Fibroblast of skin of abdomen (primary cell): ENCODE data around the gene MIOX.
A peak's percentile ranks its signal among the peaks of the same experiment; 100 is the strongest.

Experiments used
- DNase-seq: peaks from one replicate; pipeline ENCODE4 v3.0.0-alpha.2; 2013

Gene MIOX

DNA sequence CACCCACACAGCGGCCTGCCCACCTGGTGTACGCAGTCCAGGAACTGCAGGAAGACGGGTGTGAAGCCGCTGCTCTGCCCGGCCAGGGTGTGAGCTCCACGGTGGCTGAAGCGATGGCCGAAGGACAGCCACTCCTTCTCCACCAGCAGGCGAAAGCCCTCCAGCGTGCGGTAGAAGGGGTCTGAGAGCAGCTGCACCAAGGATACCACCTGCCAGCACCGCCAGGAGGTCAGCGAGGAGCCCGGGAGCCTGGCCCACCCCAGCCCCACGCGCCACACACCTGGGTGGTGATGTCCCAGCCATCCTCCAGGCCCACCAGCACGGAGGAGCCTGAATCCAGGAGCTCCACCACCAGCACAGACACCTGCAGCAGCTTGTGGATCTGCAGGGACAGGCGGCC lies 31.5 kb upstream of the MIOX start:
- no peak for DNase-seq

DNA sequence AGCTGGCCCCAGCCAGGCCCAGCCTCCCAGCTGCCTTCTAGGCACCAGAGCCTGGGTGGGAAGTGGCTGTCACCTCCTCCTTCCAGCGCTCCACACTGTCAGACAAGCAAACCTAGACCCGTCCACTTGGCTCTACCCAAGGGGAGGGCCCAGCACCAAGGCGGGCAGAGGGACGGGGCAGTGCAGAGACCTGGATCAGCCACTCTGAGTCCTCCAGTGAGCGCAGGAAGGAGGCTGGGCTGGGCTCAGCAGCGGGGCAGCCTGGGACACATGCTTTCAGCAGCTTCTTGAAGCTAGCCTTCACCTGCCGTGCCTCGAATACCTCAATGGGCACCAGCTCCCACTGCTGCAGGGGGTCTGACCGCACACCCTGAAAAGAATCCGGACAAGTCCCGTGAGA lies 30.6 kb upstream of the MIOX start:
- DNase-seq, result no peak

DNA sequence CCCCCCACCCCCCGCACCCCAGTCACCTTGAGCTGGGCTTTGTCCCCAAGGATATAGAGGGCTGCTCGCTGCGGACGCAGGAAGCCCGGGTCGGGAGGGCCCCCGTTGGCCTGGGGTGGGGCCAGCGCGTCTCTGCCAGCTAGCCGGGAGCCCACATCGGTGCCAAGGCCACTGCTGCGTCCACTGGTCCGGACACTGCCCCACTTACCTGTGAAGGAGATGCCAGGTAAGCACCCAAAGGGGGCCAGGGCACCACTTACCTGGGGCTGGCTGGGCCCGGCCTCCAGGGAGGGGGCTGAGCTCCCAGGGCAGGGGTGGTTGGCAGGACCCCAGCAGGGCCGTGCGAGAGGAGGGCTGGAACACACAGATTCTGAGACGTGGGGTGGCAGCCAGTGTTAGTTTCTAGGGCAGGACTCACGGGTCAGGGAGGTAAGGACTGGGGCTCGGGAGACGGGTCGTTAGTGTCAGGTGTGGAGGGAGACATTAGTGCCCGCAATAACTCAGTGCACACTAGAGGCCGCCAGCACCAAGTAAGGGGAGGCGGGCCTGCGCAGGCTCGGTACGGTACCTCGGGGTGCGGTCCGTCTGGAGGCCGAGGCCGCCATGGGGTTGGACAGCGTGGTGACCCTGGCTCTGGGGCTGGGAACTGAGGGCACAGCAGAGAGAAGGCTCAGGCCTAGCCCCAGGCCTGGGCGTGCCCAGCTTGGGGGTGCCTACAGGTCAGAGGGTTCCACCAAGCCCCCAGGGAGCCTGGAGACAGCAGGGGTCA lies 30.0 kb upstream of the MIOX start:
- DNase-seq, result no peak

DNA sequence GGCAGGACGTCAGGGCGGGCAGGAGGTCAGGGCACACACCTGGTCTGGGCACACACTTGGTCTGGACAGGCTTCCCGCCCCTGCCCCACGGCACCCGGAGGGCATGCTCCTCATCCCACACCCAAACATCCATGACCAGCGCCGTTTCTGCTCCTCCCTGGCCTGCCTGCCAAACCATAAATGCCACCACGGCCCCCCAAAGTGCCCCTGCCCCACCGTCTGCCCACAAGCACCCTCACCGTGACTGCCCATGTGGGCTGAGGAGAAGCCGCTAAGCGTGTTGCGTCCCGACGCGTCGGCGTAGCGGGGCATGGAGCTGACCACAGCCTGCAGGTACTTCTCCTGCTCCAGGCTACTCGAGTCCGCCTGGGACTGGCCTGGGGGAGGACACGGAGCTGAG lies 27.6 kb upstream of the MIOX start:
- no peak for DNase-seq

DNA sequence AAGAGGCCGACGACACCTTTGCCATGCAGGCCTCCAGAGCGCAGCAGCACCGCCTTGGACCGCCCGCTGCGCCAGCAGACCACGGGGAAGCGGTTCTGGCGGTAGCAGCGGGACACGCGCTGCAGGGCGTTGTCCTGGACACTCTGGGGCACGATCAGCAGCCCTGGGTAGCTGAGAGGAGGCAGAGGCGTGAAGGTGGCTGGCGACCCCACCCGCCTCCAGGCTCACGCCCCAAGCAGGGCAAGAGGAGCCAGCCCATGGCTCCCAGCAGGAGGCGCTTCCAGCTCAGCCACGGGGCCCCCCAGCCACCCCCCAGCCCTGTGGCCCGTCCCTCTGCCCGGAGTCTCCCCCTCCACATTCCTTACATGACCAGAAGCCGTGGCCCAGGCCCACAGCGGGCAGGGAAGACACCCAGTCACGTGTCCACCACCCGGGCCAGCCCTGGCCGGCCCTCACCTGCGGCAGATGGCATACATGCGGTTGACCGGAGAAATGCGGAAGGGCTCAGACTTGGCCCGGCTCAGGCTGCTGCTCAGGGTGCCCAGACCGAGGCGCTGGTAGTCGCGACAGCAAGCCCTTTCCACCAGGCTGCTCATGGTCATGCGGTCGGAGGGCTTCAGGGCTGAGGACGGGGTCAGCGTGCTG lies 27.0 kb upstream of the MIOX start:
- no peak for DNase-seq

DNA sequence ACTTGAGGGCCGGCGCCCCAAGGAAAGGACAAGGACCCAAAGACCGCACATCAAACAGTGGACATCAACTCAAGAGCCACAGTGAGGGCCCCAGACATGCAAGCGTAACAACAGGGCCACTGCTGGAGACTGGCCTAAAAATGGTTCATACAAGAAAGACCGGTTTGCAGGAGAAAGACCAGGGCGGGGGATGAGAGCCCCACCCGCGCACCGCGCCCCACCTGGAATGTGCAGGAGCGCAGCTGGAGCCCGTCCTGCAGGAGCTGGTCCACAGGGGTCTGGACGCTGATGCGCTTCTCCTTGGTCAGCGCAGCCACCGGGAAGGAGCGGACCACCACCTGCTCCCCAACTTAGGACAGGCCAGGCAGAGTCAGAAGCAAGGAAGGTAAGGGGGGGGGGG lies 25.7 kb upstream of the MIOX start:
- no peak for DNase-seq

DNA sequence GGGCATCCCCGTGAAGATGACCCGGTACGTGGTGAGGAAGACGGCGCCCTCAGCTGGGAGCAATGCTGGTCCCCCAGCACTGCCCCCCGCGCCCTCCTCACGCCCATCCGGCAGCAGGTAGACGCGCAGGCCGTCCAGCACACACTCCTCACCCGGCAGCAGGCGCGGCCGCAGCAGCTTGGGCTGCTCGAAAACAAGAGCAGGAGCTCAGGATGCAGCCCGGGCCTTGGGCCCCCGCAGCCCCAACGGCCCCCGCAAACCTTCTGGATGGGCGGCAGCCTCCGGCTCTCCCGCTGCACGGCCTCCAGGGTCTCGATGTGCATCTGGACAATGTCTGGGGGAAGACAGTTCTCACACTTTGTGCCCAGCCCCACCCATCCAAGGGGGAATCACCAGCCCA lies 25.1 kb upstream of the MIOX start:
- DNase-seq, result no peak

DNA sequence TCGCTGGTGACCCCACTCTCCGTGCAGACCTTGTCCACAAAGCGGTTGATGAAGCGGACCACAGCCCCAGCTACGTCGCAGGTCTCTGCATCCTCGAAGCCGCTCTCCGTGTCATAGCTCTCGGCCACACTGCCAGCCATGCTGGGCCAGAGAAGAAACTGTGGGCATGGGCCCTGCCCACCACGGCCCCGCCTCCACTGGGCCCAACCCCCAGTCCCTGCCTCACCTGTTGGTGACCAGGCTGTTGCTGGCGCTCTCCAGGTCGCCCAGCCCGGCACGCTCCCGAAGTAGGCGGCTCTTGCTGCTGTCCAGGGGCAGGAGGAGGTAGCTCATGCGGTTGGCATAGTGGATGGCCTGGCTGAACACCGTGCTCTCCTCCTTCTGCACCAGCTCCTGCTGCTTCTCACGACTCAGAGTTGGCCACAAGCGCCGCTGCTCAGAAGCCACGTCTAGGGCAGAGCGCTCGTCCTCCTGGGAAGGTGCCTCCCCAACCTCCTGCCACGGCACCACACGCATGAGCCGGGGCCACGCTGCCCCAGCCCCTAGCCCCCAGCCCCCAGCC lies 24.6 kb upstream of the MIOX start:
- no peak for DNase-seq

DNA sequence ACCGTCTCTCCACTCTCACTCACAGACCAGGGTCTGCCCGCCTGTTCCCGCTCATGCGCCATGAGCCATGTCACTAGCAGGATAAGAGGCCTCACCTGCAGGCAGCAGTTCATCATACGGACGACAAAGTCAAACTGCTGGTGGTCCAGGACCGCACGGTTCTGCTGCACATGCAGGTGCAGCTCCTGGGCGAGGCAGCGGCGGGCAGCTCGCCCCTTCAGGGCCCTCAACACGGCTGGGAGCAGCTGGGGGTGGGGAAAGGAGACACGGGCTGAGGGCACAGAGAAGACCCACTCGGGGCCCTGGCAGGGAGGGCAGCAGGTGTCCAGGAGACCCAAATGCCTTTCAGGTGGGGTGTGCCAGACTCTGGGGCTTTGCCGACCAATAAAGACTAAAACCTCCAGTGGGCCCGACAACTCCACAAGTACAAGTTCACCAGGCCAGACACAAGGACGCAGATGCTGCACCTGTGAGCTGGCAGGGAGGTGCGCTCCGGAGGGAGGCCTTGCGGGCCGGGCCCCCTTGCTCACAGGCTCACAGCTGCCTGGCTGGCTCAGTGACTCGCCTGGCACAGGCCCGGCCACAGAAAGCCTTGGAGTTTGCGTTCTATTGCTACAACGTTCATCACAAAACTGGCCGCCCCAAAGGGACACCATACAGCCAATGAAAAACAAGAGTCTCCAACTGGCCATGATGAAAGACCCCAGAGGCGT lies 23.3 kb upstream of the MIOX start:
- no peak for DNase-seq

DNA sequence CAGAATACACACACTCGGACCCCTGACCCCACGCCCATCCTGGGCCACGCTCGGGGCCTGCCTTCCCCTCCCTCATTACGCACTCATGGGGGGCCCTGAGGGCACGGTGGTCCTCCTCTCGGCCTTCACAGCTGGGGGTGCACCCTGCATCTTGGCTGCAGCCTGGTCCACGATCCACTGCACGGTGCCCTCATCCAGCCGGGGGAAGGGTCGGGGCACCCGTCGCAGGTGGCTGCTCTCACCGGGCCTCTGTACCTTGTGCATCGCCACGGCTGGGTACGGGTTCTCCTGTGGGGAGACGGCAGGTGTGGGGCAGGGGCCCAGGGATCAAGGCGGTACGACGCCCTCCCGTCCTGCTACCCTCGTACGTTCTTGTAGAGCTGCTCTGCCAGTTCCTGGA lies 22.2 kb upstream of the MIOX start:
- no peak for DNase-seq

DNA sequence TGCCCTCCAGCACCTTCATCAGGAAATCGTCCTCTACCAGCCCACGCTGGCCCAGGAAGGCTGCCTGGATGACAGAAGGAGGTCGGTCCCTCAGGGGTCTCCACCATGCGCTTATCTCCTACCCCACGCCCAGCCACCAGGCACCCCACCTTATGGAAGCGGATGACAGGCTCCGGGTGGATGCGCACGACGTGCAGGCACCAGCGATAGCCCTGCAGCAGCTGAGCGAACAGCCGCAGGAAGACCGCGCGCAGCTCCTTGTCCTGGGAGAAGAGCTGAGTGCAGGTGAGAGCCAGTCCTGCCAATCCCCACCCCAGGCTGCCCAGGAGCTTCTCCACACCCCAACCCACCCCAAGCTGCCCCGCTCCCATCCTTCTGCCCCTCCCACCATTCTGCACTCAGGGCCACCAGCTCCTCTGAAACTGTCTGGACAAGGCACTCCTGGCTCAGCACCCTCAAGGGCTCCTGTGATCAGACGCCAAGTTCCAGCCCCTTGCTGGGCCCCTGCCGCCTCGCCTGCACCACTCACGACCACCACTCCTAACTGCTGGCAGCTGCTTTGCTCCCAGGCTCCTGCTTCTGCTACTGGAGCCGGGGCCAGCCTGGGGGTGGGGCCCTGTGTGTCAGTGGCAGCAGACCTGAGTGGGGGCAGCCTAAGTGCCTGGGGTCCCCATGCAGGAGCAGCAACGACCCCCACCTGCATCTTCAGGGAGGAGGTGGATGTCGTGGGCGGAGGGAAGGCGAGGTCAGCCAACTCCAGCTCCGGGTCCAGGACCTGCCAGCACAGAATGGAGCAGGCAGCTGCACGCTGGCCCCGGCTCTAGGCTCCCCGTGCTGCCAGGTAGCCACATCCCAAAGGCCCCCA lies 21.4 kb upstream of the MIOX start:
- DNase-seq, result no peak

DNA sequence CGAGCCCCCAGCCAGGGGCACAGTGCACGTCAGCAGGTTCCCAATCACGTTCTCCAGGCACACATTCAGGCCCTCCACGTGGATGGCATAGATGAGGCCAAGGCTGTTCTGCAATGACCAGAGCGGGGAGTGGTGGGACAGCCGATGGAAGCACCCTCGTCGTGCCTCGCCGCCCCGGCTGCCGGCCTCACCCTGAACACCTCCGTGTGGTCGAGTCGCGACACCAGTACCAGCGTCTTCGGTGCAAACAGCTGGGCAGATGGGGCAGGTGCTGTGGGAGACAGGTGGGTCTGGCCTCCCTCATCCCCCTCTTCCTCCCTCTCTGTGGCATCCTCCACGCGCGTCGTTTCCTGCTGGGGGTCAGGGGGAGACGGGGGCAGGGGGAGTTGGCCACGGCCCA lies 19.3 kb upstream of the MIOX start:
- DNase-seq, result no peak

DNA sequence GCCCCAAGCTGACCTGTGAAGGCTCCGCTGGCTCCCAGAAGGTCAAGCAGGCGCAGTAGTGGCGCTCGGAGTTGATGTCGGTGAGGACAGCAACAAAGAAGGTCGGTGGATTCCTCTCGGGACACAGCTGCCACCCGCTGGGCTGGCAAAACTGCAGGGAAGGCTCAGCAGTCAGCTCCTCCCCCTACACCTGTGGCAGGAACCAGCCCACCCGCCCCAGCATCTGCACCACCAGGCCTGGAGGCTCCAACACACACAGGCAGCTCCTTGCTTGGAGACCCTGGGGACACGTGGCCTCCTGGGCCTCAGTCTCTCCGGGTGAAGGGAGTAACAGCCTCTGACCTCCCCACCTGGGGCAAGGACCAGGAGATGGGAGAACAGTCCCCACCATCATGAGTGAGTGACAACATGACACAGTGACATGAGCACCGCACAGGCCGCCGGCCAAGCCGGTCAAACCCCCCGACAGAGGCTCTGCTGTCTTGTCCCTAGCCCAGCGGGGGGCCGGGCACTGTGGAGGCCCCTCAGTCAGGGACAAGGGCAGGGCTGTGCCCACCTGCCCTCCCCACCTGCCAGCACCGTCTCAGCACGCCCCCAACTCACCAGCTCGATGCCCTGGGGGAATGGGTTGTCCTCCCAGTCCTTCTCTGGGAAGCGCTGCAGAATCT lies 18.8 kb upstream of the MIOX start:
- DNase-seq, result no peak

DNA sequence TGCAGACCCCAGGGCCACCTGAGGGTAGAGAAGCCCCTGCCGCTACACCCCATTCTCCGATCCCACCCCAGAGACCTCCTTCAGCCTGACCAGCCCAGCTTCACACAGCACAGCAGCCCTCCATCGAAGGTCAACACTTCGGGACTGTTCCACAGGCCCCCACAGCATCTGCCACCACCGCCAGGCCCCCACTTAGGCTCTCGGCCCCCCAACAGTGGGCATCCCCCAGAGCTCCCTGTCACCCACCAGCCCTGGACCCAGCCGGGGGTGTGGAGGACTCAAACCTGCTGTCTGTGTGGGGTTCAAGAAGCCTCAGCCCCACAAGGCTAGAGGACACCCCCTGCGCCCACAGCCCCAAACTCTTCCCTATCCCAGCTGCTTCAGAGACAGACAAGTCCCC lies 18.0 kb upstream of the MIOX start:
- no peak for DNase-seq

DNA sequence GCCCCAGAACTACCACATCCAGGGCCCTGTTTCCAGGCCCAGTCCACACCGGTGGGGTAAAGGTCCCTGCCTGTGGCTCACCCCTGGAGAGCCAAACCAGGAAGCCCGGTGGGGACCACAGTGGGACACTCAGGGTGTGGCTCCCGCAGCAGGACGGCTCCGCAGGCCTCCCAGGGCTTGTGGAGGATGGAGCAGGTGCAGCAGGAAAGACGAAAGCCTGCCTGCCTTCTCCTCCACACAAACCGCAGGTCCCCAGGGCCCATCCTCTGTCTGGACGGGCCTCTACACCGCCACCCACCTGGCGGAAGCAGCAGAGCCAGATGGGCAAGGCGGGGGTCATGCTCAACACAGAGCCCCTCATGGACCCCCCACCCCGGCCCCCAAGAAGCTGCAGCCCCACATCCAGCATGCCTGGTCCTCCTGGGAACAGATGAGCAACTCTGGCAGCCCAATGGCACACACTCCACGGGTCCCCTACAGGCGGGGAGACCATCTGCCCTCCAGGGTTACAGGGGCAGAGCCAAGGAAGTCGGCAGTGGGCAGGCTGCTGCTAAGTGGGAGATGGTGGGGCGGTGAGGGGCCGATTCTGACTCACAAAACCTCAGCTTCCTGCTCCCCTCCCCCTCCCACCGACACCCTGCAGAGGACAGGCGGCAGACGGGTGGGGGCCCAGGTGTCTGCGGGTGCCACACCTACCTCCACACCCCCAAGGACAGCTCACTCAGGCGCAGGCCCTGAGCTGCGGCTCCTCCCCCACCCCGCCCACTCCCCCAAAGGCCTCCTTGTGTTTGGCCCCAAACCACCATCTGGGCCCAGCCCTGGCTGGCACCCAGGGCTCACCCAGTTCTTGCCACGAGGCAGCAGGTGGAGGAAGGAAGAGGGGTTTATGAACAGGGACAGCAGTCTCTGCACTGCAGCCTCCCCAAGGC lies 17.0 kb upstream of the MIOX start:
- DNase-seq, result peak; percentile 26

DNA sequence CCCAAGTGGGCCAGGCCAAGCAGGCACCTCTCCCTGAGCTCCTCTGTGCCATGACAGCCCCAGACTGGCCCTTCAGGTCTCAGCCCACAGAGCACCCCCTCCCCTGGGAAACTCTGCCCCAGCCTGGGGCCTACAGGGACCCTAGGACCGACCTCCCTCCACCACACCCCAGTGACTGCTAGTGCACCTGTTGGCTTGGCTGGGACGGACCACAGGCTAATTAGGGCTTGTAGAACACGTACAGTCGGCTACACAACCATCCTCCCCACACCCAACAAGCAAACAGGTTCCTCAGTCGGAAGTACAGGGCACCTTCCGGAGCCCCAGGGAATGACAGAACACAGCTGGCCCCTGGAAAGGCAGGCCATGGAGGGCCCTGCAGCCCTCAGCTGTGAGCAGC lies 16.2 kb upstream of the MIOX start:
- DNase-seq, result no peak

DNA sequence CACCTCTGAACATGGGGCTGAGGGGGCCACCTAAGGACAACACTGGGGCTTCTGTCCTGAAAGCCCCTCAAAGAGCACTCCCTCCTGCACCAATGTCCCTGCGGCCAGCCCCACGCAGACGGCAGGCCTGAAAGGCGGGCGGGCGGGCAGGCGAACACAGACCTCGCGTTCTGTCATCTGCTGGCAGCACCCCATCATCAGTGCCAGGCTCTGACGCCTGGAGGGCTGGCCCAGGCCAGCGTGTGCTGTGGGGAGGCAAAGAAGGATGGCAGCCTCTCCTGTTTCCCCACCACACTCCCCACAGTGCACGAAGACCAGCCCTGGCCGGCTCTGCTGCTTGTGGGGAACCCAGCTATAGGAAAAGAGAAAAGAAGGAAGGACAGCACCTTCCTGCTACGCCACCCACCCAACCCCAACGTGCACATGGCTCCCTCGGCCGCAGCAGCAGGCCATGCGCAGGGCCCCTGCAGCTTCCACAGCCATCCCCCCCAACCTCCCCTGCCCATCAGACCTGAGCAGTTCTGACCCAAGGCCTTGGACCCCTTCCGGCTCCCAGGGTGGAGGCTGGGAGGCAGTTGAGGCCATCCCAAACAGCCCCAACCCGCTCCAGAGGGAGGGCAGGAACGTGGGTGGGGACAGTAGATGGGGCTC lies 15.3 kb upstream of the MIOX start:
- DNase-seq, result no peak

DNA sequence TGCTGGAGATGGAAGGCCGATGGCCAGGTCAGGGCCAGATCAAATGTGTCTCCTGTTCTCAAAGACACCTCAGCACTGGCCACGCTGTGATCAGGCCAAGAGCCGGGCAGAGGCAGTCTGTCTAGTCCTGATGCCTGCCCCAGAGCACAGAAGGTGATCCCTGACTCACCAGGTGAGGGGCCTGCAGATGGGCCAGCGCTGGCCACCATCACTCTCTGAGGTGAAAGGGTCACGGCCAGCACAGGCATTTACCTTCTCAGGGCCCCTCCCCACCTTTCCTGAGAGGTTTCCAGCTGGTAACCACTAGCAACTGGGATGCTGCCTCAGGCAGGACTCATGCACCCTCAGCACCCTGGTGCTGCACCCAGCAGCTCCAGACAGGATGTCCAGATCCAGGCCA lies 14.7 kb upstream of the MIOX start:
- no peak for DNase-seq

DNA sequence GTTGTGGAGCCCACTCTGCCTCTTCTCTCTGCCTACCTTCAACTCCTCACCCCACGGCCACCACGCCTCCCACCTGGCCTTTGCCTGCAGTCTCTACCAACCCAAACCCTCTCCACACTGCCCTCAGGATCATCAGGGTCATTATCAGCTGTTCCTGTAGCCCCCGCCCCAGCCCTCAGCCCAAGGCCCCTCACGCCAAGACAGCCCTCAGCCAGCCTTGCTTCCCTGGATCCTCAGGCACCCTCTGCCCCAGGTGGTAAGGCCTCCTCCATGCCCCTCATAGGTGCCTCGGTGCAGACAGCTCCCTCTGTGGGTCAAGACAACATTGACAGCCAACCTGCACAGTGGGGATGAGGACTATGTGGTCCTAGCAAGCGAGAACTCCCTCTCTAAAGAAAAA lies 13.6 kb upstream of the MIOX start:
- DNase-seq, result no peak
